GM12892 (cell line): ENCODE measurements around the gene LAMC2.

Source experiments
- POLR2A ChIP-seq: IDR thresholded peaks from 2 replicates; pipeline ENCODE4 v1.6.1; 2011; ENCODE audit warnings: low read depth, low read length, control low read depth
- POLR2AphosphoS5 ChIP-seq: IDR thresholded peaks from 2 replicates; pipeline ENCODE4 v1.6.1; 2011; ENCODE audit warnings: low read depth, low read length, control low read depth

DNA sequence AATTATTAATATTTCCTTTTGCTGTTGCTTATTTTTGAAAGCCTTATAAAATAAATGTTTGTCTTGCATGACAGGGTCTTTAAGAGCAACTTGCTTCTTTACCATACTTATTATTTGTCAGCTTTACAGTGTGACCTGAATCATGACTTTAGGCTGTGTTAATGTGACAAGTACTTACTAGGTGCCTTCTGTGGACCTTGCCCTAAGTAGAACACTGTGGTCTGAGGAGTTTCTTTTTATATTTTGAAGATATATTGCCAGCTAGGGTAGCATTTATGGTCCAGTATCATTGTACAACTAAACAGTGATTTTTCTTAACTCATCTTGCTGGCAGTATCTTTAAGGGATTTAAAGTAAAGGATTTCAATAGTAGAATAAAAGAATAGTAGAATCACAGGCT lies 45.4 kb upstream of the LAMC2 start:
- no peak for TF ChIP-seq POLR2AphosphoS5
- TF ChIP-seq POLR2A, result no peak
